Keratinocyte (primary cell): ENCODE data around the gene PDIA6. TPM values are rescaled to one million over a fixed set of nuclear protein-coding genes. Genes with fewer than 3 reads are reported as not detected.

Source experiments
- DNase-seq: peaks from one replicate; pipeline ENCODE4 v3.0.0-alpha.2; 2011; ENCODE audit warnings: low read depth, missing footprints, low spot score
- FAIRE-seq: peaks from 2 replicates; lab custom pipeline; 2011; peaks lifted over from hg19 to GRCh38; lab: Jason Lieb, UNC
- H2AFZ ChIP-seq: 2 replicates; pipeline ENCODE4 v1.6.0; 2012; ENCODE audit warnings: low read length, control low read depth, inconsistent platforms; ENCODE audit not compliant: control insufficient read depth
- H3K27ac ChIP-seq: 2 replicates; pipeline ENCODE4 v1.5.1; 2011; ENCODE audit warnings: low read length; ENCODE audit not compliant: control insufficient read depth, insufficient read depth
- H3K27me3 ChIP-seq: 3 replicates; pipeline ENCODE4 v1.6.0; 2011; ENCODE audit warnings: low read length; ENCODE audit not compliant: control insufficient read depth, insufficient read depth; ENCODE audit errors: extremely low read depth
- H3K36me3 ChIP-seq, 2 experiments: 2 replicates in 1 of 2; 3 replicates in 1 of 2; pipeline ENCODE4 v1.5.1; 2011; ENCODE audit warnings: low read length in 2 of 2, mild to moderate bottlenecking in 1 of 2; ENCODE audit not compliant: control insufficient read depth in 2 of 2, insufficient read depth in 2 of 2; ENCODE audit errors: extremely low read depth in 1 of 2
- H3K4me1 ChIP-seq: 3 replicates; pipeline ENCODE4 v1.5.1; 2011; ENCODE audit warnings: low read length; ENCODE audit not compliant: control insufficient read depth, insufficient read depth; ENCODE audit errors: extremely low read depth
- H3K4me2 ChIP-seq: 3 replicates; pipeline ENCODE4 v1.6.0; 2011; ENCODE audit warnings: low read depth, low read length; ENCODE audit not compliant: control insufficient read depth, insufficient read depth; ENCODE audit errors: extremely low read depth
- H3K4me3 ChIP-seq, 3 experiments: fragments of 200-600 bp in 1 of 3; sonication (generic) in 1 of 3; 2 replicates in 2 of 3; 3 replicates in 1 of 3; pipeline ENCODE4 v1.5.1; 2011 to 2016; ENCODE audit warnings: low read length in 3 of 3, mild to moderate bottlenecking in 3 of 3, control low read depth in 2 of 3, inconsistent platforms in 1 of 3, low read depth in 1 of 3, mixed read lengths in 1 of 3, mixed run types in 1 of 3, moderate library complexity in 1 of 3; ENCODE audit not compliant: control insufficient read depth in 2 of 3, insufficient read depth in 2 of 3; ENCODE audit errors: extremely low read depth in 1 of 3
- H3K79me2 ChIP-seq: 2 replicates; pipeline ENCODE4 v1.6.0; 2012; ENCODE audit warnings: low read length; ENCODE audit not compliant: control insufficient read depth, insufficient read depth
- H3K9ac ChIP-seq: 3 replicates; pipeline ENCODE4 v1.6.0; 2011; ENCODE audit warnings: low read length; ENCODE audit not compliant: control insufficient read depth, insufficient read depth; ENCODE audit errors: extremely low read depth
- H3K9me1 ChIP-seq: 3 replicates; pipeline ENCODE4 v1.6.0; 2011; ENCODE audit warnings: low read length; ENCODE audit not compliant: control insufficient read depth, insufficient read depth; ENCODE audit errors: extremely low read depth
- H3K9me3 ChIP-seq: 2 replicates; pipeline ENCODE4 v1.5.1; 2012; ENCODE audit warnings: low read depth, low read length; ENCODE audit not compliant: control insufficient read depth
- H4K20me1 ChIP-seq: 3 replicates; pipeline ENCODE4 v1.6.0; 2011; ENCODE audit warnings: low read length; ENCODE audit not compliant: control insufficient read depth, insufficient read depth; ENCODE audit errors: extremely low read depth
- CTCF ChIP-seq, 3 experiments: IDR thresholded peaks in 1 of 3; conservative IDR thresholded peaks in 1 of 3; optimal IDR thresholded peaks in 1 of 3; 2 replicates in 2 of 3; 3 replicates in 1 of 3; pipeline versions ENCODE3 to v1.5.1; 2011; ENCODE audit warnings: low read length in 3 of 3, mild to moderate bottlenecking in 3 of 3, moderate library complexity in 2 of 3, control low read depth in 1 of 3, inconsistent platforms in 1 of 3; ENCODE audit not compliant: insufficient read depth in 2 of 3; ENCODE audit errors: extremely low read depth in 1 of 3
- EZH2 ChIP-seq: IDR thresholded peaks from one replicate; pipeline ENCODE4 v1.6.1; 2012; ENCODE audit warnings: inconsistent platforms, mild to moderate bottlenecking, low read length, moderate library complexity
- dilution Hi-C: fragments of 300-500 bp; cut with MboI; formaldehyde crosslinking; loops from one replicate; pipeline ENCODE4 v1.7.0; 2020; ENCODE audit warnings: low sequenced_read_pairs; ENCODE audit not compliant: extremely low pct_ligation_motif_present
- polyA plus RNA-seq, 5 experiments: library from polyadenylated mRNA; depleted of rRNA in 3 of 5; stranded (reverse) in 3 of 5; stranded (forward) in 1 of 5; unstranded in 1 of 5; fragments of >200 nt; gene quantifications; 1 replicate in 1 of 5; 2 replicates in 3 of 5; 3 replicates in 1 of 5; pipeline versions ENCODE4 v1.2.1 to v1.2.3, GENCODE V29; 2011 to 2012; ENCODE audit warnings: missing spikeins in 2 of 5, low read depth in 1 of 5, low replicate concordance in 1 of 5

Gene PDIA6
- polyA plus RNA-seq, 1 donor (not counting 4 experiments of a cell fraction or from before 2014, with no cell fraction given): 310 TPM

- TF ChIP-seq CTCF (optimal IDR thresholded peaks at IDR 0.05 in 1 of 3, IDR thresholded peaks at IDR 0.05 in 1 of 3, conservative IDR thresholded peaks at IDR 0.05 in 1 of 3; ENCODE audit: extremely low read depth in 1 of 3, insufficient read depth in 2 of 3, low read length in 3 of 3) (no peak), EZH2 (no peak)
- Histone ChIP-seq H3K4me1 (no peaks in the 10 kb centered on the region), H3K27me3 (peaks cover 10% of the 10 kb centered on the region), H2AFZ (no peak overlapping the region), H4K20me1 (no peaks in the 10 kb centered on the region), H3K9me3 (no peaks in the 10 kb centered on the region), H3K79me2 (no peaks in the 10 kb centered on the region), H3K9ac (no peak overlapping the region), H3K4me2 (no peak overlapping the region), H3K36me3 (no peaks in the 10 kb centered on the region), H3K27ac (no peak overlapping the region), H3K9me1 (no peaks in the 10 kb centered on the region), H3K4me3 (no peak overlapping the region)
- dilution Hi-C loops: no loop called here
- DNase-seq (no peak), FAIRE-seq (no peak)
These were observed 49.7 kb downstream of the PDIA6 start for GRCh38 chr2:10762651-10763460.

GRCh38 chr2:10761591-10761990 is 51.0 kb downstream of the PDIA6 start:
- peaks cover 10% of the 10 kb centered on the region for H3K27me3 ChIP-seq
- H3K36me3 ChIP-seq: no peaks in the 10 kb centered on the region
- FAIRE-seq: no peak
- no peak for DNase-seq
- no peak for TF ChIP-seq CTCF (optimal IDR thresholded peaks at IDR 0.05 in 1 of 3, IDR thresholded peaks at IDR 0.05 in 1 of 3, conservative IDR thresholded peaks at IDR 0.05 in 1 of 3; ENCODE audit: extremely low read depth in 1 of 3, insufficient read depth in 2 of 3, low read length in 3 of 3)
- no peak for TF ChIP-seq EZH2
- H3K4me3 ChIP-seq: no peak overlapping the region
- no peaks in the 10 kb centered on the region for H3K4me1 ChIP-seq
- no peak overlapping the region for H3K27ac ChIP-seq
- no peak overlapping the region for H3K4me2 ChIP-seq
- dilution Hi-C loops: no loop called here
- H3K9ac ChIP-seq: no peak overlapping the region
- H3K9me3 ChIP-seq: no peaks in the 10 kb centered on the region
- no peaks in the 10 kb centered on the region for H4K20me1 ChIP-seq
- H3K9me1 ChIP-seq: no peaks in the 10 kb centered on the region
- no peaks in the 10 kb centered on the region for H3K79me2 ChIP-seq
- H2AFZ ChIP-seq: no peak overlapping the region
